HG02571 (cell line): ENCODE data around the gene PRLR.
"Not testable (repeated sequence)": the region's sequence is repeated elsewhere in the genome, so short reads cannot be mapped to it uniquely, and the experiment has no call there.

ENCODE experiments used
- ATAC-seq: cut with Tn5 transposase; IDR thresholded peaks from one replicate; pipeline ENCODE4 v1.9.1; 2021; ENCODE audit warnings: mild to moderate bottlenecking, moderate library complexity; ENCODE audit not compliant: unreplicated experiment

PRLR gene

DNA sequence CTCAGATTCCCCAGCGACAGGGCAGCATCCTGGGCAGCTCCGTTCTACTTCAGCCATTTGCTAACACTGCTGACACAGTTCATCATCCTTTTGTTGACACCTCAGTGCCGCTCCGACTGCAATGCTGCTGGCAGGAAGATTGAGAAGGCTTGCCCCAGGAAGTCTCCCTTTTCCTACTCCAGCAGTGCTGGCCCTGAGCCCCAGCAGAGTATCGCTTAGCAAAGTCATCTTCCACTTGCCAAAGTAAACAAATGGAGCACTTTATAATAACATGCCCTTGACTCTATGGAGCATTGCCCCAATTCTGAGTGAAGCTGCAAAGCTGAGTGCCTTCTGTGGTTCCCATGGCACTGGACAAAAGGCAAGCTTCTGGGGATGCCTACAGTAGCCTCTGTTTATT, 32.2 kb downstream of the PRLR start:
- no peak for ATAC-seq

DNA sequence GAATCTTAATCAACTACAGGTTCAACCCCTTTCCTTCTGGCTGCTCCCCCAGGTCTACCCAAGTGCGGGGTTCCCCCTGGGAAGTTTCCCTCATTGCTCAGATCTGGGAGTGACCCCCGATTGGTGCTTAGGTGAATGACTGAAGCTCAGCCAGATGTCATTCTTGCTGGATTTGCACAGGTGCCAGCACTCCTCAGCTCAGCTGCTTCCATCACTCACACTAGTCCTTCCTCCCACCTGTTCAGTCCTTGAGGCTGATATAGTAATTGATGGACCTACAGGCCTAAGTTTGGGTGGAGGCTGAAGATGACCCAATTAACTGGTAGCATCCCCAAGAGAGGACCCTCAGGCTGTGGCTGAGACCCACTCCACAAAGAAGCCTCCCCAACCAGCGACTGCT, 32.9 kb downstream of the PRLR start:
- ATAC-seq, result no peak

GRCh38 chr5:35195472-35195852, 34.8 kb downstream of the PRLR start:
- no peak for ATAC-seq

DNA sequence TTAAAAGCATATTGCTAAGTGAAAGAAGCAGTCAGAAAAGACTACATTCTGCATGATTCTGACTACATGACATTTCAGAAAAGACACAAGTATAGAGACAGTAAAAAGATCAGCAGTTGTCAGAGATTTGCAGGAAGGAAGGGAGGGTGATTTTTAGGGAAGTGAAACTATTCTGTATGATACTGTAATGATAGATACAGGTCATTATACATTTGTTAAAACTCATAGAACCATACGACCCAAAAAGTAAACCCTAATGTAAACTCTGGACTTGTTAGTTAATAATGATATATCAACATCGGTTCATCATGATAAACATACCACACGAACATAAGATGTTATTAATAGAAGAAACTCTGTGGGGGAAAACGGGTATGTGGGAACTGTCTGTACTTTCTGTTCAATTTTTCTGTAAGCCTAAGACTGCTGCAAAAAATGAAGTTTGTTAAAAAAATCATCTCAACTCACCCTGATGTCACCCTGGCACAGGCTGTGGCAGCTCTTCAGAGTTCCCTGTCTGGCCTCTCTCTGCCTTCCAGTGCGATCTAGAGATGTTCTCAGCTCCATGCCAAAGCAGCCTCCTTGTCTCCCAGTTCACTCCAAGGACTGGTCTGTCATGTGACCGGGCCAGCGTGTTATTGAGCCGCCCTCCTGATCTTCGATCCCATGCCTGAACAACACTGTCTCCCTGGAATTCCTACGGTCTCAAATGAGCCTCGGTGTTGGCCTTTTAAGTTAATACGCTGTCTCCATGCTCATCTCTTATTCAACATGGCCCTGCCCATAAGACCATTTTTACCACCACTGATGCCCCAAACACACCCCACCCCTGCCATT, 35.4 kb downstream of the PRLR start:
- ATAC-seq, result peak; percentile 83

- ATAC-seq, result no peak
These were observed 37.8 kb downstream of the PRLR start for GRCh38 chr5:35192506-35192905.

DNA sequence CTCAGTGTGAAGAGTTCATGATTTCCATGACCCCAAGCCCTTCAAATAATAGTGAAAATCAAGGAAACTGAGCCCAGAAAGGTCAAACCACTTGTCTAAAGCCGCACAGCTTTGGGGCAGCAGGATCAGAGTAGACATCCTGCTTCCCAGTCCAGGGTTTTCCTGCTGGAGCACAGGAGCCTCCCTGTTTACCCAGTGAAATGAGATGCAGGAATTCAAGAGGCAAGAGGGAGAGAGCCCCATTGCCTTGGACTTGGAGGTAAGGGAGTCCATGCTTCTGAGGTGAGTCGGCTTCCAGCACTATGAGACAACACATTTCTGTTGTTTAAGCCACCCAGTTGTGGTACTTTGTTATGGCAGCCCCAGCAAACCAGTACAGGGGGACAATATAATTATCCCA, 40.5 kb downstream of the PRLR start:
- ATAC-seq, result not testable (repeated sequence)

- no peak for ATAC-seq
These were observed 42.2 kb downstream of the PRLR start for GRCh38 chr5:35188031-35188457.

- not testable (repeated sequence) for ATAC-seq
These were observed 42.7 kb downstream of the PRLR start for GRCh38 chr5:35187621-35188020.

DNA sequence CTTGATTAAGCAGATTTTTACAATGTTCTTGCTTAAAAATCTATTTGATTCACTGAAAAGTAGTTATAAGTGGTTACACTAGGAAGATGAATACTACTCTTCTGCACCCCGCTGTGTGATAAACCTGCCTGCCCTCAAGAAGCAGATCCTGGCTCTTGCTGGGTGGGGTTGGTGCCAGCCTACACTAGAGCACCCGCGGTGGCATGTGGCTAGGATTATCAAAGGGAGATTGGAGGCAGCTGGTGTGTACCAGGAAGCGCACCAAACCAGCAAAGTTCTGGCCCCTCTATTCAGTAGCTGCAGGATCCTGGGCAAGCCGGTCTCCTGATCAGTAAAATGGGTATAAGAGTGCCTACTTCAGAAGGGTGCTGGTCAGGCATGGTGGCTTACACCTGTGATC, 43.5 kb downstream of the PRLR start:
- ATAC-seq, result no peak

GRCh38 chr5:35185518-35185917, 44.8 kb downstream of the PRLR start:
- no peak for ATAC-seq

- ATAC-seq, result no peak
These were observed 46.7 kb downstream of the PRLR start for GRCh38 chr5:35183556-35183955.

- ATAC-seq, result no peak
These were observed 47.3 kb downstream of the PRLR start for GRCh38 chr5:35182910-35183535.

GRCh38 chr5:35182486-35182885, 47.8 kb downstream of the PRLR start:
- ATAC-seq, result no peak

DNA sequence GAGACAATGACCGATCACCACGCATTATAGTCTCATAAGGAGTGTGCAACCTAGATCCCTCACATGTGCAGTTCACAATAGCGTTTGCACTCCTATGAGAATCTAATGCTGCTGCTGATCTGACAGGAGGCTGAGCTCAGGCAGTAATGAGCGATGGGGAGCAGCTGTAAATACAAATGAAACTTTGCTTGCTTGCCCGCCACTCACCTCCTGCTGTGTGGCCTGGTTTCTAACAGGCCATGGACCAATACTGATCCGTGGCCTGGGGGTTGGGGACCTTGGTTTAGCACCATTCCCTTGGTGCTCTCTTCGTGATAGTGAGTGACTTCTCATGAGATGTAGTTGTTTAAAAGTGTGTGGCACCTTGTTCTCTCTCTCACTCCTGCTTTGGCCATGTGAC, 50.2 kb downstream of the PRLR start:
- ATAC-seq, result no peak

DNA sequence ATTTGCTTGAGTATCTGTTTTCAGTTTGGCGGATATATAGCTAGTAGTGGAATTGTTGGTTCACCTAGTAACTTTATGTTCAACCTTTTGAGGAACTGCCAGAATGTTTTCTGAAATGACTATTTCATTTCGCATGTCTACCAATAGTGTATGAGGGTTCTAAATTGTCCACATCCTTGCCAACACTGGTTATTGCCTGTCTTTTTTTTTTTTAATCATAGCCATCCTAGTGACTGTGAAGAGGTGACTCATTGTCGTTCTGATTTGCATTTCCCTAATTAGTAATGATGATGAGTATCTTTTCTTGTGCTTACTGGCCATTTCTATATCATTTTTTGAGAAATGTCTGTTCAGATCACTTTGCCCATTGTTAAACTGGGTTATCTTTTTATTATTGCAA, 52.5 kb downstream of the PRLR start:
- no peak for ATAC-seq

DNA sequence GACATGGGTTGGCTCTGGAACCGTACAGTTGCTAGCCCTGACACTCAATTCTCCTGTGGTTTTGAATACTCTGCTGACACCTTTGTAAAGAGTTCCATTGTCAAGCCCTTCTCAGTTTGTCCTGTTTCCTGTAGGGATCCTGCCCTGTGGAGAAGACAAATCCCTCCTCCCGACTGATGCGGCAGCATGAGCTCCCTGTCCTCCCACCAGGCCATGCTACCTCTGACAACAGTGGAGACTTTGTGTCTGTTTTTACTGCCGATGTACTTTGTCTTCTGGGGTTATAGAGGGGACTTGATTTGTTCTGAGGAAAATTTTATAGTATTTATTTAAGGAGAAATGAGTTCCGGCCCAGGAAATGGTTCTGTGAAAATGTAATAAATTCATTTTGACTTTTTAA, 57.8 kb downstream of the PRLR start:
- ATAC-seq, result no peak

DNA sequence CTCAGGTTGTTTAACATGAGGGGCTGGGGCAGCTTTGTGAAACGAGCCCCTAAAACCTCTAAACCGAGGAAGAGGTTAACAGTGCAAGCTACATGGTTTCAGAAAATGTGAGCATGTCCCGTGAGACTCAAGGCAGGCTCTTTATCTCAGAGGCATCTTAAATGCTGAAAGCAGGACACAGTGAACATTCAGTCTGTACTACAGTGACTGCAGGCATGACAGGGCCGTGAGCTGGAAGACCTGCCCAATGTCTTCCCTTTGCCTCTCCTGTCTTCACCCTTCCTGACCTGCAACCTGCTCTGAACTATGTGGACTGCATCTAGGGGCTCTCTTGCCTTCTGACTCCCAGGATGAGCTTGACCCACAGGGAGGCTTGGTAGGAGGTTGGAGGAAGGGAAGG, 58.3 kb downstream of the PRLR start:
- ATAC-seq, result no peak

- ATAC-seq, result no peak
These were observed 59.2 kb downstream of the PRLR start for GRCh38 chr5:35171078-35171477.

DNA sequence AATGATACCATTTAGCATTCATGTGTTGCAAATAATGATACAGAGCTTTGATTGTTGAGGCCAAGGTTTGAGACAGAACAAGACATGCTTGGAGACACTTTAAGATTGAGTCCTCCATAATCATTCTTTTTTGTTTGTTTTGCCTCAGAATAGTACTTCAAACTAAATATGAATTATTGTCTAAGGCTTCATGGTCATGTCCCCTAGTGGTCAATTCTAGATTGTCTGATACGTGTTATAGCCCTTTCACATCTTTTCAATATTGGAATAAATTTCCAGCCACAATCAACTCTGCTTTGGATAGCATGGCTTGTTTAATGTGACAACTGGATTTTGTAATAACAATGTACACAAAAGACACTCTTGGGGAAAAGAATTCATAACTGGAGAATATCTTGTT, 64.2 kb downstream of the PRLR start:
- no peak for ATAC-seq

- no peak for ATAC-seq
These were observed 65.3 kb downstream of the PRLR start for GRCh38 chr5:35164860-35165542.

- no peak for ATAC-seq
These were observed 66.6 kb downstream of the PRLR start for GRCh38 chr5:35163710-35164033.
